ENCODE measurements around the gene FNDC10. TPM values are rescaled to one million over a fixed set of nuclear protein-coding genes. Genes with fewer than 3 reads are reported as not detected.

The FNDC10 gene
- total and polyA plus RNA-seq, 7 donors, result 0.15 to 0.96 (median 0.63) TPM; not detected in 1

- DNase-seq, result peak; percentile 53 to 72
- peak in 2 of 4 donors; percentile 3 to 8 for ATAC-seq
- H3K27me3 ChIP-seq (ENCODE audit: insufficient read depth in 3 of 3, low read length in 2 of 3), result no peaks in the 10 kb centered on the region
- 3 to 5% (median 3%) methylated on average over 38 to 80 of the region's 80 CpGs for WGBS, 3 donors
- peaks cover 0 to 19% of the 10 kb centered on the region in 2 donors for H3K36me3 ChIP-seq (ENCODE audit: insufficient read depth in 1 of 2, low read depth in 1 of 2)
- intact Hi-C loops (cut with DNase I), result no loop called here
- peak overlapping the region; percentile 100 for H3K27ac ChIP-seq
- H3K4me1 ChIP-seq, result peaks cover 45% of the 10 kb centered on the region
- TF ChIP-seq, protein P1, sequence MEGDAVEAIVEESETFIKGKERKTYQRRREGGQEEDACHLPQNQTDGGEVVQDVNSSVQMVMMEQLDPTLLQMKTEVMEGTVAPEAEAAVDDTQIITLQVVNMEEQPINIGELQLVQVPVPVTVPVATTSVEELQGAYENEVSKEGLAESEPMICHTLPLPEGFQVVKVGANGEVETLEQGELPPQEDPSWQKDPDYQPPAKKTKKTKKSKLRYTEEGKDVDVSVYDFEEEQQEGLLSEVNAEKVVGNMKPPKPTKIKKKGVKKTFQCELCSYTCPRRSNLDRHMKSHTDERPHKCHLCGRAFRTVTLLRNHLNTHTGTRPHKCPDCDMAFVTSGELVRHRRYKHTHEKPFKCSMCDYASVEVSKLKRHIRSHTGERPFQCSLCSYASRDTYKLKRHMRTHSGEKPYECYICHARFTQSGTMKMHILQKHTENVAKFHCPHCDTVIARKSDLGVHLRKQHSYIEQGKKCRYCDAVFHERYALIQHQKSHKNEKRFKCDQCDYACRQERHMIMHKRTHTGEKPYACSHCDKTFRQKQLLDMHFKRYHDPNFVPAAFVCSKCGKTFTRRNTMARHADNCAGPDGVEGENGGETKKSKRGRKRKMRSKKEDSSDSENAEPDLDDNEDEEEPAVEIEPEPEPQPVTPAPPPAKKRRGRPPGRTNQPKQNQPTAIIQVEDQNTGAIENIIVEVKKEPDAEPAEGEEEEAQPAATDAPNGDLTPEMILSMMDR (IDR thresholded peaks at IDR 0.05), result no peak
- H3K4me3 ChIP-seq, result peak overlapping the region; percentile 97
- no peaks in the 10 kb centered on the region for H3K9me3 ChIP-seq
Measured at GRCh38 chr1:1616045-1616790, 16.3 kb upstream of the FNDC10 start.

GRCh38 chr1:1615256-1616044 lies 15.5 kb upstream of the FNDC10 start, which contains the start of gene MIB2:
Gene MIB2, plus strand, starts transcription at chr1:1615500. Its CDS starts 7,953 bp downstream, at chr1:1623453.
- DNase-seq (peak; percentile 96 to 98), ATAC-seq (peak; percentile 87 to 94 (median 92))
- TF ChIP-seq, protein P1 (IDR thresholded peaks at IDR 0.05), result no peak
- Histone ChIP-seq H3K4me1 (peaks cover 37% of the 10 kb centered on the region), H3K4me3 (peak within 1 kb of the TSS; percentile 97), H3K27me3 (ENCODE audit: insufficient read depth in 3 of 3, low read length in 2 of 3) (no peaks in the 10 kb centered on the region), H3K27ac (peak within 1 kb of the TSS; percentile 100), H3K36me3 (ENCODE audit: insufficient read depth in 1 of 2, low read depth in 1 of 2) (peaks cover 0 to 19% of the 10 kb centered on the region in 2 donors), H3K9me3 (no peaks in the 10 kb centered on the region)
- intact Hi-C loops (cut with DNase I), result no loop called here
- 0 to 1% (median 0%) methylated on average over 40 to 107 of the region's 107 CpGs for WGBS, 3 donors

GRCh38 chr1:1614954-1615255 lies 15.0 kb upstream of the FNDC10 start:
- H3K27me3 ChIP-seq (ENCODE audit: insufficient read depth in 3 of 3, low read length in 2 of 3), result no peaks in the 10 kb centered on the region
- DNase-seq (no peak), ATAC-seq (no peak)
- 0 to 1% (median 1%) methylated on average over 23 of the region's 23 CpGs for WGBS, 3 donors
- peaks cover 0 to 19% of the 10 kb centered on the region in 2 donors for H3K36me3 ChIP-seq (ENCODE audit: insufficient read depth in 1 of 2, low read depth in 1 of 2)
- peaks cover 32% of the 10 kb centered on the region for H3K4me1 ChIP-seq
- intact Hi-C loops (cut with DNase I), result loop anchor here (5.0 kb wide), 1 partner anchor 38 kb away; no protein-coding TSS in a partner anchor
- H3K4me3 ChIP-seq, result peak overlapping the region; percentile 97
- no peaks in the 10 kb centered on the region for H3K9me3 ChIP-seq
- H3K27ac ChIP-seq, result peak overlapping the region; percentile 100
- TF ChIP-seq, protein P1 (IDR thresholded peaks at IDR 0.05), result no peak

DNA sequence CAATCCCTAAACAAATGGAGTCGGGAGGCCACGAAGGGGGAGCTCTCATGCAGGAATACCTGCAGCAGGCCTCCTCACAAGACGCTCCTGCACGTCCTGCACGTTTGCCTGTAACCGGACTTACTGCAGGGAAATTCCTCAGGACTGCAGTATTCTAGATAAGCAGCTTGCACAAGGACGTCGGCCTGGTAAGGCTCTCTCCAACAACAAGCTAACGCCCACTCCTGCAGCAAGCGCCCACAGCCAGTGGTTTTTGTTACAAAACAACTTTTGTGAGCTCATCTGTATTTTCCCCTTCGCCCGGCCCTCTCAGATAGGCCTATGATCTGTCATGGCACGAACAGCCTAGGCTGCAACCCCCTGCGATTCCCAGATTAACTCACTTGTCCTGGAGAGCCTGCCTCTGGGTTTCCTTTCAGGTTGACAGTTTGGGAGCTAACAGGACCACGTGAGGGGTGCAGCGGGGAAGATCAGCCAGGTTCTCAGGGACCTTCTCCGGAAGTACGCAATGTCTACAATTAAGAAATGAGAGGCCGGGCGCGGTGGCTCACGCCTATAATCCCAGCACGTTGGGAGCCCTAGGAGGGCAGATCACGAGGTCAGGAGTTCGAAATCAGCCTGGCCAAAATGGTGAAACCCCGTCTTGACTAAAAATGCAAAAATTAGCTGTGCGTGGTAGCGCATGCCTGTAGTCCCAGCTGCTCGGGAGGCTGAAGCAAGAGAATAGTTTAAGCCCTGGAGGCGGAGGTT lies 14.4 kb upstream of the FNDC10 start:
- intact Hi-C loops (cut with DNase I), result loop anchor here (5.0 kb wide), 1 partner anchor 37 kb away; no protein-coding TSS in a partner anchor
- TF ChIP-seq, protein P1 (IDR thresholded peaks at IDR 0.05), result no peak
- ATAC-seq, result peak in 1 of 4 donors; percentile 1

More for the DNA sequence above, 14.4 kb upstream of the FNDC10 start:
- H3K9me3 ChIP-seq, result no peaks in the 10 kb centered on the region
- peak overlapping the region; percentile 100 for H3K27ac ChIP-seq
- DNase-seq, result peak; percentile 20 to 54
- peaks cover 27% of the 10 kb centered on the region for H3K4me1 ChIP-seq
- 19 to 24% (median 20%) methylated on average over 30 of the region's 30 CpGs for WGBS, 3 donors
- H3K27me3 ChIP-seq (ENCODE audit: insufficient read depth in 3 of 3, low read length in 2 of 3), result no peaks in the 10 kb centered on the region
- peak overlapping the region; percentile 97 for H3K4me3 ChIP-seq
- peaks cover 0 to 19% of the 10 kb centered on the region in 2 donors for H3K36me3 ChIP-seq (ENCODE audit: insufficient read depth in 1 of 2, low read depth in 1 of 2)

Data from psoas muscle (tissue), 8 donors.